HUES48 (cell line): ENCODE data around the gene SIRT6.
"Not testable (repeated sequence)": the region's sequence is repeated elsewhere in the genome, so short reads cannot be mapped to it uniquely, and the experiment has no call there.

Experiments used
- H3K27ac ChIP-seq: one replicate; pipeline ENCODE4 v1.7.0; 2013; ENCODE audit warnings: low read depth, low read length, inconsistent platforms
- H3K27me3 ChIP-seq: 2 replicates; pipeline ENCODE4 v1.6.1; 2013; ENCODE audit warnings: mild to moderate bottlenecking, low read length; ENCODE audit not compliant: control insufficient read depth, insufficient read depth
- H3K36me3 ChIP-seq: 2 replicates; pipeline ENCODE4 v1.6.1; 2013; ENCODE audit warnings: low read length; ENCODE audit not compliant: control insufficient read depth, insufficient read depth
- H3K4me1 ChIP-seq: 2 replicates; pipeline ENCODE4 v1.6.1; 2013; ENCODE audit warnings: mild to moderate bottlenecking, low read length; ENCODE audit not compliant: control insufficient read depth, insufficient read depth
- H3K4me3 ChIP-seq: 2 replicates; pipeline ENCODE4 v1.5.1; 2013; ENCODE audit warnings: mild to moderate bottlenecking, low read depth, low read length
- H3K9ac ChIP-seq: 2 replicates; pipeline ENCODE4 v1.6.1; 2013; ENCODE audit warnings: mild to moderate bottlenecking, low read depth, low read length, moderate library complexity
- H3K9me3 ChIP-seq: 2 replicates; pipeline ENCODE4 v1.6.1; 2013; ENCODE audit warnings: low read length; ENCODE audit not compliant: control insufficient read depth, insufficient read depth

SIRT6 gene

GRCh38 chr19:4218523-4218922 is 36.2 kb upstream of the SIRT6 start:
- H3K4me1 ChIP-seq, H3K27ac ChIP-seq, H3K9ac ChIP-seq, H3K27me3 ChIP-seq, H3K9me3 ChIP-seq, H3K4me3 ChIP-seq: not testable (repeated sequence)
- peaks cover 13% of the 10 kb centered on the region; the same call in 1 of the 2 replicates for H3K36me3 ChIP-seq

- H3K4me3 ChIP-seq, result no peak overlapping the region
- no peaks in the 10 kb centered on the region for H3K27me3 ChIP-seq
- no peak overlapping the region for H3K27ac ChIP-seq
- H3K4me1 ChIP-seq, result no peaks in the 10 kb centered on the region
- H3K9ac ChIP-seq, result no peak overlapping the region
- H3K36me3 ChIP-seq, result peaks cover 13% of the 10 kb centered on the region; the same call in 1 of the 2 replicates
- no peaks in the 10 kb centered on the region for H3K9me3 ChIP-seq
Observed at GRCh38 chr19:4217429-4218264, 35.3 kb upstream of the SIRT6 start.

GRCh38 chr19:4216846-4217245 is 34.5 kb upstream of the SIRT6 start:
- no peak overlapping the region for H3K4me3 ChIP-seq
- no peaks in the 10 kb centered on the region for H3K9me3 ChIP-seq
- H3K27ac ChIP-seq, result no peak overlapping the region
- H3K4me1 ChIP-seq, result no peaks in the 10 kb centered on the region
- no peaks in the 10 kb centered on the region for H3K27me3 ChIP-seq
- peaks cover 13% of the 10 kb centered on the region; the same call in 1 of the 2 replicates for H3K36me3 ChIP-seq
- no peak overlapping the region for H3K9ac ChIP-seq

- no peaks in the 10 kb centered on the region for H3K9me3 ChIP-seq
- H3K27me3 ChIP-seq, result no peaks in the 10 kb centered on the region
- H3K4me3 ChIP-seq, result no peak overlapping the region
- H3K36me3 ChIP-seq, result peaks cover 7% of the 10 kb centered on the region; the same call in 1 of the 2 replicates
- H3K27ac ChIP-seq, result no peak overlapping the region
- H3K4me1 ChIP-seq, result no peaks in the 10 kb centered on the region
- no peak overlapping the region for H3K9ac ChIP-seq
Observed at GRCh38 chr19:4215807-4216206, 33.4 kb upstream of the SIRT6 start.

GRCh38 chr19:4213116-4213515 is 30.8 kb upstream of the SIRT6 start:
- no peak overlapping the region for H3K9ac ChIP-seq
- H3K27me3 ChIP-seq, result no peaks in the 10 kb centered on the region
- no peak overlapping the region for H3K27ac ChIP-seq
- 0 out of 2 replicates have a peak, but pooled peaks cover 3% of the 10 kb centered on the region for H3K4me1 ChIP-seq
- peaks cover 6% of the 10 kb centered on the region; the same call in 1 of the 2 replicates for H3K36me3 ChIP-seq
- no peak overlapping the region for H3K4me3 ChIP-seq
- no peaks in the 10 kb centered on the region for H3K9me3 ChIP-seq

- Histone ChIP-seq H3K9me3 (no peaks in the 10 kb centered on the region), H3K4me1 (0 out of 2 replicates have a peak, but pooled peaks cover 3% of the 10 kb centered on the region)
Observed at GRCh38 chr19:4210166-4210731, 27.9 kb upstream of the SIRT6 start.

GRCh38 chr19:4208385-4209094 is 26.2 kb upstream of the SIRT6 start:
- Histone ChIP-seq H3K9me3 (no peaks in the 10 kb centered on the region), H3K27ac (peak overlapping the region; percentile 48), H3K9ac (no peak overlapping the region), H3K4me1 (peaks cover 6% of the 10 kb centered on the region; the same call in 1 of the 2 replicates), H3K4me3 (no peak overlapping the region), H3K27me3 (no peaks in the 10 kb centered on the region), H3K36me3 (peaks cover 3% of the 10 kb centered on the region; the same call in 1 of the 2 replicates)

More at GRCh38 chr19:4210166-4210731, 27.9 kb upstream of the SIRT6 start:
- no peak overlapping the region for H3K4me3 ChIP-seq
- H3K9ac ChIP-seq, result no peak overlapping the region
- H3K27me3 ChIP-seq, result no peaks in the 10 kb centered on the region
- H3K27ac ChIP-seq, result no peak overlapping the region
- peaks cover 6% of the 10 kb centered on the region; the same call in 1 of the 2 replicates for H3K36me3 ChIP-seq

GRCh38 chr19:4206818-4207484 is 24.6 kb upstream of the SIRT6 start:
- Histone ChIP-seq H3K27me3 (no peaks in the 10 kb centered on the region), H3K4me3 (no peak overlapping the region), H3K9me3 (no peaks in the 10 kb centered on the region), H3K27ac (no peak overlapping the region), H3K4me1 (peaks cover 6% of the 10 kb centered on the region; the same call in 1 of the 2 replicates), H3K9ac (no peak overlapping the region), H3K36me3 (peaks cover 3% of the 10 kb centered on the region; the same call in 1 of the 2 replicates)

GRCh38 chr19:4201798-4202197 is 19.4 kb upstream of the SIRT6 start:
- no peak overlapping the region for H3K27ac ChIP-seq
- H3K27me3 ChIP-seq, result peaks cover 13% of the 10 kb centered on the region
- H3K4me3 ChIP-seq, result no peak overlapping the region

GRCh38 chr19:4200940-4201542 is 18.7 kb upstream of the SIRT6 start:
- Histone ChIP-seq H3K27ac (no peak overlapping the region), H3K9ac (no peak overlapping the region), H3K9me3 (no peaks in the 10 kb centered on the region), H3K36me3 (no peaks in the 10 kb centered on the region), H3K27me3 (peaks cover 13% of the 10 kb centered on the region), H3K4me3 (no peak overlapping the region), H3K4me1 (peaks cover 8% of the 10 kb centered on the region; the same call in 1 of the 2 replicates)

More at GRCh38 chr19:4201798-4202197, 19.4 kb upstream of the SIRT6 start:
- H3K9me3 ChIP-seq, result no peaks in the 10 kb centered on the region
- H3K36me3 ChIP-seq, result no peaks in the 10 kb centered on the region
- H3K4me1 ChIP-seq, result peaks cover 8% of the 10 kb centered on the region; the same call in 1 of the 2 replicates
- no peak overlapping the region for H3K9ac ChIP-seq
